GM21717 (cell line): ENCODE data around the gene GNAQ.
"Not testable (repeated sequence)": the region's sequence is repeated elsewhere in the genome, so short reads cannot be mapped to it uniquely, and the experiment has no call there.

Source experiments
- ATAC-seq: cut with Tn5 transposase; IDR thresholded peaks from one replicate; pipeline ENCODE4 v1.9.1; 2021; ENCODE audit warnings: mild to moderate bottlenecking, moderate library complexity; ENCODE audit not compliant: unreplicated experiment

Gene GNAQ

DNA sequence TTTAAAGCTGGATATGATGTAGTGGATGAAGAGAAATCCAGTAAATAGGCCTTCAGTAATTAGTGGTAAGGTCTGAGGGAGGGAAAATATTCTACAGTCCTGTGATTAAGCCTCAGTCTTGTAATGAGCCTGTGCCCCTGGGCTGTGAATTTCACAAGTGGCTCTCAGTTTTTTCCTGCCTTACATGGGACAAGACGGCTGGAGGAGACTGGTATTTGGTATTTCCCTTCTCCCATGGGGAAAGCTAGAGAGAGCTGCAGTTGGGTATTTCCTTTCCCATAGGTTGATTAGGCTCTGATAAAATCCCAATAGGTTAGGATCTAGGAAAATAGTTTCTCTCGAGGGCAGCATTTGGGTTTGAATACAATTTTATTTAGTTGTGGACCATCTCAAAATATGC is 321.3 kb downstream of the GNAQ start:
- no peak for ATAC-seq

DNA sequence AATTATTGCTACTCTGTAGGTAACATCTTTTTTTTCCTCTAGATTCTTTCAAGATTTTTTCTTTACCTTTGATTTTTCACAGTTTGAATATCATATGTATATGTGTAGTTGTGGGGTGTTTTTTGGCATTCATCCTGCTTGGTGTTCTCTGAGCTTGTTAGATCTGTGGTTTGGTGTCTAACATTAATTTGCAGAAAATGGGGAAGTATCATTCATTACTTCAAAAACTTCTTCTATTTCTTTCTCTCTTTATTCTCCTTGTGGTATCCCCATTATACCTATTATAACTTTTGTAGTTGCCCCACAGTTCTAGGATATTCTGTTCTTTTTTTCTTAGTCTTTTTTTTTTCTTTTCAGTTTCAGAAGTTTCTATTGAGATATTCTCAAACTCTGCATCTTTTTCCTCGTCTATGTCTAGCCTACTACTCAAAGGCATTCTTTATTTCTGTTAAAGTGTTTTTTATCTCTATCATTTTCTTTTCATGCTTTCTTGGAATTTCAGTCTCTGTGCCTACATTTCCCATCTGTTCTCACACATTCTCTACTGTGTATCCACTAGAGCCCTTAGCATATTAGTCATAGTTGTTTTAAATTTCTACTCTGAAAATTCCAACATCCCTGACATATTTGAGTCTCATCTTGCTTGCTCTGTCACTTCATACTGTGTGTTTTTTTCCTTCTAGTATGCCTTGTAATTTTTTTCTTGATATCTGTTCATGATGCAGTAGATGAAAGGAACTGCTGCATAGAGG is 323.4 kb downstream of the GNAQ start:
- no peak for ATAC-seq

DNA sequence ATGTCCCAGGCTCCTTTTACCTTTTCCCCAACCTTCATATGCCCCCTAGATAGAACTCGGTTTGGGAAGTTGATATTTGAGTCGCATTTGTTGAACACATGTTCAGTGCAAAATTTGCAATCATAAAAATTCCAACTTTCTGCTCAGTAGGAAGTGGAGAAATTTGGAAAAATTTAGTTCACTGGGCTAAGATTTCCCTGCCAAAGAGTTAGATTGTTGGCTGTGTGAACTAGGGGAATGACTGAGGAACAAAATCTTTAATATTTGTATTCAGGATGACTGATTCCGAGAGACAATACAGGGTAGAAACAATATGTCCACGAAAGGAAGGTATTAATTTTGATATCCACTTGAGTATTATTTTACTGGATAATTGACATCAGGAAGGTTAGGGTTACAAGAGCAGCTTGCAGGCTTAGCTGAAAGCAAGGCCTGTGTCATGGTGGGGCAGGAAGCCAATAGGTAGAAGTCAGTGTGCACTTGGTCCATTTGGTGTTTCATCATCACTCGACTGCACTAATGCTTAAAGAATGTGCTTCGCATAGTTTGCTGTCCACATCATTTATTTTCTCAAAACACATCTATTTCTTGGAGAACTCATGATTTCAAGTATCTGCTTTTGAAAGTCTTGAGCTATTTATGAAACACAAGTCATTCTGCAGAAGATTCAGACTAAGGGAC is 324.1 kb downstream of the GNAQ start:
- no peak for ATAC-seq

DNA sequence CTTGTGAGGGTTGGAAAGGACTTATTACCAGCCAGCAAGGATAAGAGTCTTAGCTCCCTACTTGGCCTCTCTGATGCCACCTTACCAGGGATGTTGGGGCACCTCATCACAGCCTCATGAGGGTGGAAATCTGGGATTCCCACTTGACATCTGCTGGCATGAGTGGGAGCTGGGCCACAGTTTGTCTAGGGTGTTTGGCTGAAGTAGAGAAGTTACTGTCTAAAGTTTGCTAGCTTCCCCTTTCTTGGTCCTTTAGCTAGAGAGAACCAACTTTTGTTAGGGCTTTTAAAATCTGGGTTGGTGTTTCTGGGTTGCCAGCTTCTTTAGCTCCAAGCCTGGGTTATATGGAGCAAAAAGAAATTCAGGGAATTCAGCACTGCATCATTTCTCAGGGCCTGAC is 326.0 kb downstream of the GNAQ start:
- no peak for ATAC-seq

DNA sequence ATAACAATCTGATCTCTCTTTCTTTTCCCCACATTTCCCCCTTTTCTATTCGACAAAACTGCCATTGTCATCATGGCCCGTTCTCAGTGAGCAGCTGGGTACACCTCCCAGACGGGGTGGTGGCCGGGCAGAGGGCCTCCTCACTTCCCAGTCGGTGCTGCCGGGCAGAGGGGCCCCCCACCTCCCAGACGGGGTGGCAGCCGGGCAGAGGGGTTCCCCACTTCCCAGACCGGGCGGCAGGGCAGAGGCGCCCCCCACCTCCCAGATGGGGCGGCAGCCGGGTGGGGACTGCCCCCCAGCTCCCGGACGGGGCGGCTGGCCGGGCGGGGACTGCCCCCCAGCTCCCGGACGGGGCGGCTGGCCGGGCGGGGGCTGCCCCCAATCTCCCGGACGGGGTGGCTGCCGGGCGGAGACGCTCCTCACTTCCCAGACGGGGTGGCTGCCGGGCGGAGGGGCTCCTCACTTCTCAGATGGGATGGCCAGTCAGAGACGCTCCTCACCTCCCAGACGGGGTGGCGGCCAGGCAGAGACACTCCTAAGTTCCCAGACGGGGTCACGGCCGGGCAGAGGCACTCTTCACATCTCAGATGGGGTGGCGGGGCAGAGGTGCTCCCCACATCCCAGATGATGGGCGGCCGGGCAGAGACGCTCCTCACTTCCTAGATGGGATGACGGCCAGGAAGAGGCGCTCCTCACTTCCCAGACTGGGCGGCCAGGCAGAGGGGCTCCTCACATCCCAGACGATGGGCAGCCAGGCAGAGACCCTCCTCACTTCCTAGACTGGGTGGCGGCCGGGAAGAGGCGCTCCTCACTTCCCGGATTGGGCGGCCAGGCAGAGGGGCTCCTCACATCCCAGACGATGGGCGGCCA is 328.9 kb downstream of the GNAQ start:
- not testable (repeated sequence) for ATAC-seq

DNA sequence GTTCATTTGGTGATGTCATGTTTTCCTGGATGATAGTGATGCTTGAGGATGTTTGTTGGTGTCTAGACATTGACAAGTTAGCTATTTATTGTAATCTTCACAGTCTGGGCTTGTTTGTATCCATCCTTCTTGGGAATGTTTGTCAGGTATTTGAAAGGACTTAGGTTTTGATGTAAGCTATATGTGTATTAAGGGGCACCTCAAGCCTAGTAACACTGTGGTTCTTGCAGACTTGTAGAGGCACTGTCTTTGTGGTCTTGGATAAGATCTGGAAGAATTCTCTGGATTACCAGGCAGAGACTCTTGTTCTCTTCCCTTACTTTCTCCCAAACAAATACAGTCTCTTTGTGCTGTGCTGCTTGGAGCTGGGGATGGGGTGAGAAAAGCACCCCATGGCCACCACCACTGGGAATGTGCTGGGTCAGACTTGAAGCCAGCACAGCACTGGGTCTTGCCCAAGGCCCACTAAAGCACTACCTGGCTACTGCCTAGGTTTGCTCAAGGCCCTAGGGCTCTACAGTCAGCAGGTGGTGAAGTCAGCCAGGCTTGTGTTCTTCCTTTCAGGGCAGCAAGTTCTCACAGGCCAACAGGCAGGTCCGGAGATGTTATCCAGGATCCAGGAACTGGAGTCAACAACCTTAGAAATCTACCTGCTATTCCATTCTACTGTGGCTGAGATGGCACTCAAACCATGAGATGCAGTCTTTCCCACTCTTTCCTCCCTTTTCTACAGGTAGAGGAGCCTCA is 334.2 kb downstream of the GNAQ start:
- ATAC-seq: no peak

DNA sequence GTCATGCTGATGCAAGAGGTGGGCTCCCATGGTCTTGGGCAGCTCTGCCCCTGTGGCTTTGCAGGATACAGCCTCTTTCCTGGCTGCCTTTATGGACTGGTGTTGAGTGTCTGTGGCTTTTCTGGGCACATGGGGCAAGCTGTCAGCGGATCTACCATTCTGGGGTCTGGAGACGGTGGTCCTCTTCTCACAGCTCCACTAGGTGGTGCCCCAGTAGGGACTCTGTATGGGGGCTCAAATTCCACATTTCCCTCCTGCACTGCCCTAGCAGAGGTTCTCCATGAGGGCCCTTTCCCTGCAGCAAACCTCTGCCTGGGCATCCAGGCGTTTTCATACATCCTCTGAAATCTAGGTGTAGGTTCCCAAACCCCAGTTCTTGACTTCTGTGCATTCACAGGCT is 340.9 kb downstream of the GNAQ start:
- not testable (repeated sequence) for ATAC-seq

DNA sequence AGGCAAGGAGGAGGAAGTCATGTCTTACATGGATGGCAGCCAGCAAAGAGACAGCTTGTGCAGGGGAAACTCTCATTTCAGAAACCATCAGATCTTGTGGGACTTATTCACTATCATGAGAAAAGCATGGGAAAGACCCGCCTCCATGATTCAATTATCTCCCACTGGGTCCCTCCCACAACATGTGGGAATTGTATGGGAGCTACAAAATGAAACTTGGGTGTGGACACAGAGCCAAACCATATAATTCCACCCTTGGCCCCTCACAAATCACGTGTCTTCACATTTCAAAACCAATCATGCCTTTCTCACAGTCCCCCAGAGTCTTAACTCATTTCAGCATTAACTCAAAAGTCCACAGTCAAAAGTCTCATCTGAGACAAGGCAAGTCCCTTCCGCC is 341.5 kb downstream of the GNAQ start:
- not testable (repeated sequence) for ATAC-seq

DNA sequence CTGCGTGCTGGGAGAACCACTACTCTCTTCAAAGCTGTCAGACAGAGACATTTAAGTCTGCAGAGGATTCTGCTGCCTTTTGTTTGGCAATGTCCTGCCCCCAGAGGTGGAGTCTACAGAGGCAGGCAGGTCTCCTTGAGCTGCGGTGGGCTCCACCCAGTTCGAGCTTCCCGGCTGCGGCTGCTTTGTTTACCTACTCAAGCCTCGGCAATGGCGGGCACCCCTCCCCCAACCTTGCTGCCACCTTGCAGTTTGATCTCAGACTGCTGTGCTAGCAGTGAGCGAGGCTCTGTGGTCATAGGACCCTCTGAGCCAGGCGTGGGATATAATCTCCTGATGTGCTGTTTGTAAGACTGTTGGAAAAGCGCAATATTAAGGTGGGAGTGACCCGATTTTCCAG is 343.9 kb downstream of the GNAQ start:
- ATAC-seq: not testable (repeated sequence)

DNA sequence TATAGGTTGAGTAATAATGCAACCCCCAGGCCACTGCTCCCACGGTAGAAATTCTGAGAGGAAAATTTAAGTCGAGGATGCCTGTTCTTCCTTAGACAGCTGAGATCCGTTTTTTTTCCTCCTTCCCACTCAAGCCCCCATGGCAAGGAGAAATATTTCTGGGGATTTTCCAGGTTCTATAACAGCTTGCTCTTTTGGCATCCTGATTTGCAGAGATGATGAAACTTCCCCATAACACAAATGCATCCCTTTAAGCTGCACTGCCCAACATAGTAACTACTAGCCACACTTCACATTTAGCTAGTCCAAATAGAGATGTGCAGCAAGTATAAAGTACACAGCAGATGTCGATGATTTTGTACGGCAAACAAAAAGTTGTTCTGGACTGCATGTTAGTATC is 351.0 kb downstream of the GNAQ start:
- no peak for ATAC-seq

DNA sequence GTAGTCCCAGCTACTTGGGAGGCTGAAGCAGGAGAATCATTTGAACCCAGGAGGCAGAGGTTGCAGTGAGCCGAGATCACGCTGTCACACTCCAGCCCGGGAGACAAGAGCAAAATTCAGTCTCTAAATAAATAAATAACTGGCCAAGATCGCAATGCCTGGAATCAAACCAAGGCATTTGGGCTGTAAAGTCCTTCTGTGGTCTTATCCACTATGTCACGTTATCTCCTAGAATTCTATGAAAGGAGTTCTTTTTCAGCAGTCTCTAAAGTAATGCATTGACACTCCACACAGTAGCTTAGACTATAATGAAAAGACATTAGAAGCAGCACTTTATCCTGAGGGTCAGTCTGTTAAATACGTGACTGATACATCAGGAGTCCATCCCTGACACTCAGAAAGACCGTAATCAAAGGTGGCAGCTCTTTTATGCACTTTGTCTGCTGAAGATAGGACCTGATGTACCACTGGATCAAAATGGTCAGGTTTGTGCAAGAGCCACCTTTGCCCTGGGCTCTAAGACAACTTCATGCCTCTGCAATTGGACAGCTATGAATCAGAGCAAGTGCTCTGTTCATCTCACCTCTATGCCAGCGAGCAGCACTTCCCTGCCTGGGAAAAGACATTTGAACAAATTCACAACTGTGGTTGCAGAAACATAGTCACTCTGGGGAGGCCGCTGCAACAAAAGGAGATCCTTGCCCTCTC is 351.8 kb downstream of the GNAQ start:
- no peak for ATAC-seq

DNA sequence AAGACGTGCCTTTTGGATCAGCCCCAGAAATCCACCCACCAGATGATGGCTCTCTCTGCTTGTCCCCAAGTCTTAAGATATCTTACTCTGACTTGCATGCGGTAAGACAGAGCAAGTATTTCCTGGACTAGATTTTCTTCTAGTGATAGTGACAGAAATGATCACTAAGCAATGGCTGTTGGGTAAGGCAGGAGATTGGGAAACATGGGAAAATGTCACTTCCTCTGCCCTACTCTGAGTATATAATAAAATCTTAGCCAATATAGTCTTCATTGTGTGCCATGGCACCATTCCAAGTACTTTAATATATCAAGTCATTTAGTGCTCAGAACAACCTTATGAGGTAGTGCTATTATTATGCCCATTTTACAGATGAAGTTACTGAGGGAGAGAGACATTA is 352.5 kb downstream of the GNAQ start:
- ATAC-seq: no peak

DNA sequence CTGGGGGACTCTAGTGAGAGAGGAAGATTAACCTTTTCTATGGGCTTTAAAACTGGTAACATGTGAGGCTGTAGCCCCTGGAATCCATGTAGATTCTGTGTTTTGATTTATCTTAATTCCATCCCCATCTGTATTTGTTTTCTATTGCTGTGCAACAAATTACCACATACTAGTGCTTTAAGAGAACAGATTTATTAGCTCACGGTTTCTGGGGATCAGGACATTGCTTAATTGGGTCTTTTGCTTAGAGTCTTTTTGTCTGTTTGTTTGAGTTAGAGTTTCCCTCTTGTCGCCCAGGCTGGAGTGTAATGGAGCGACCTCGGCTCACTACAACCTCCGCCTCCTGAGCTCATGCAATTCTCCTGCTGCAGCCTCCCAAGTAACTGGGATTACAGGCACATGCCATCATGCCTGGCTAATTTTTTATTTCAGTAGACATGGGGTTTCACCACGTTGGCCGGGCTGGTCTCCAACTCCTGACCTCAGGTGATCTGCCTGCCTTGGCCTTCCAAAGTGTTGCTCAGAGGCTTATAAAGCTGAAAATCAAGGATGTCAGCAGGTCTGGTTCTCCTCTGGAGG is 353.6 kb downstream of the GNAQ start:
- no peak for ATAC-seq

DNA sequence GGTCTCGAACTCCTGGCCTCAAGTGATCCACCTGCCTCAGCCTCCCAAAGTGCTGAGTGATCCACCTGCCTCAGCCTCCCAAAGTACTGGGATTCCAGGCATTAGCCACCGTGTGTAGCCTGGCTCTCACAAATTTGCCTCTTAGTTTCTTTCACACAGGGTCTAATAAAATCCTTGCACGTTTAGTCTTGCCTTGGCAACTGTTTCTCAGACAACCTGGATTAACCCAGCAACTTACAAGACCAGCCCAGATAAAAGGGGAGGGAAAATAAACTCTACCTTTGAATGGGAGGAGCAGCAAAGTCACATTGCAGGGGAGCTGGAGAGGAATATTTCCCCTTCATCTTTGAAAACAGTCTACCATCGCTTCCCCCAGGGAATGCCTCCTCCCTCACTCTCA is 354.2 kb downstream of the GNAQ start:
- ATAC-seq: no peak

DNA sequence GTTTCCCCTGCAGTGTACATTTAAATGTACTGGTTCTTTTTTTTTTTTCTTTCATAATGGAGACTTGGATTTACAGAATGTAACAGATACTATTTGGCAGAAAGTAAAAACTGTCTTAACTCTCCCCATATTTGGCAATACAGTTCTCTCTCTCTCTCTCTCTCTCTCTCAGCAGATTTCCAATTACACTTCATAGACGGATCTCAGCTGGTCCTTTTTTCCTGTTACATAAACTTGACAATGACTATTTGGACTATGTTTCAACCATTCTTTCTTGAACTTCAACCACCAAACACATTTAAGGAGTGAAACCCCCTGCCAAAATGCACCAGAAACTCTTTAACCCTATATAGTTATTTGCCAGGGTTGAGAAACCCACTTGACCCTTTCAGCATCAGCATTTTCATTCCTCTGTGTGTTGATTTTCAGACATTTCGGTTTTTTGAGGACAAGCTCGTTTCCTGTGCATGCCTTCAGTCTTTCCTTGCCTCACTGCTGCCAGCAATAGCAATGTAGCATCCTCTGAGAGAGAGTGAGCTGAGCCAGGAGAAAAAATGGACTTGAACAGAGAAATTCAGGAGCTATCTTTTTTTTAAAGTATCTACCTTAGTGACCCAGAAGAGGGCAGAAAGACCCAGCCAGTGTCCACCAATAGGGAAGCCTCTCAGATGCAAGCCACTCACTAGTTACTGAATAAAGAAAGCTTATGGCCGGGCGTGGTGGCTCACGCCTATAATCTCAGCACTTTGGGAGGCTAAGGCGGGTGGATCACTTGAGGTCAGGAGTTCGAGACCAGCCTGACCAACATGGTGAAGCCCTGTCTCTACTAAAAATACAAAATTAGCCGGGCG is 357.4 kb downstream of the GNAQ start:
- no peak for ATAC-seq

DNA sequence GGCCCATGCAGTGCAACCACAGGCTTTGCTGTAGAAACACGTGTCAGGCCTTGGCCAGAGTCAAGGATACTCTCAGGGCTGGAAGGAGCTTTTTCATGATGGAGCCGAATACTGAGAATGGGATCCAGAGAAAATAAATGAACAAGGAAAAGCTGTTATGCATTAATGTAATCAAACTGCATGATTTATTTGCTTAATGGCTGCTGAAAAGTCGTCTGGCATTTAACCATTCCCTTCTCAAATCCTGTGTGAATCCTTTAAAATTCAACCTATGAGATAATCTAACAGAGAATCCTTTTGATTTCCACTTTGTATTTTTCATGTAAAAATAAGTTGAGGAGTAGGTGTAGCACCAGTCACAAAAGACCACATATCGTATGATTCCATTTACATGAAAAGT is 359.4 kb downstream of the GNAQ start:
- ATAC-seq: no peak

DNA sequence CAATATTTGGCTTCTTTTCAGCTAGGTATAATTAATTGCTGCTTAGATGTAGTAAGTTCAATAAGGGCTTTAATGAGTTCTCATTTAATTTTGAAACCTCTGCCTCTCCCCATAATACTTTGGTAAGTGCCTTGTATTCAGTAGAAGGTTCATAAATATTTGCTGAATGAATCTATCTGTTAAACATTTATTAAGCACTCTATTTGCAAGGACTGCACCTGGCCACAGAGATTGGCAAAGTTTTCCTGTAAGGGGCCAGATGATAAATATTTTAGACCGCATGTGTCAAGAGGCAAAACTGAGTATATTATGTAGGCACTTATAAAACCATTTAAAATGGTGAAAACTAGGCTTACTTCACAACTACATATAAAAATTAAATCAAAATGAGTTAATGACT is 364.5 kb downstream of the GNAQ start:
- ATAC-seq: no peak
